Neural progenitor cell (in vitro differentiated cells): ENCODE results near the gene FERD3L.

ENCODE experiments used
- CTCF ChIP-seq: fragments of 200-600 bp; sonication (generic); IDR thresholded peaks from 2 replicates; pipeline ENCODE4 v1.5.1; 2017; ENCODE audit warnings: antibody characterized with exemption, mild to moderate bottlenecking
- EZH2 ChIP-seq: fragments of 200-600 bp; sonication (generic); IDR thresholded peaks from 2 replicates; pipeline ENCODE4 v1.6.1; 2017; ENCODE audit warnings: antibody characterized with exemption, mild to moderate bottlenecking, moderate library complexity

DNA sequence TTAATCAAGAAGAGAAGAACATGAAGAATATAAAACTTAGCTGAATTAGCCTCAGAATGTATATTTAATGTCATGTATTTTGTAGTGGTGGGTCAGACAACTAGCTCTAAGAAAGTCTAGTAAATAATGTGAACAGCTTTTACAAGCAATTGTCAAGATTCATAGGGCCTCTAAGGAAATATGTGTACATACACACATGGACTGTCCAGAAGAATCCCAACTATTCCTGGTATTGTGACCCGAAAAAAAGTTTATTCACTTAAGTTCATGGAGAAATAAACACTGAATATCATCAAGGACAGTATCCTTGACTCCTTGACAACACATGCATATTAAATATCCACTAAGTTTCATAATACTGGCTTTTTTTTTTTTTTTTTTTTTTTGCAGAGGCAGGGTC lies 16.4 kb downstream of the FERD3L start:
- no peak for TF ChIP-seq CTCF
- no peak for TF ChIP-seq EZH2
